Lung (tissue), 12 donors: ENCODE data around the gene LAPTM4A. TPM values are rescaled to one million over a fixed set of nuclear protein-coding genes. Genes with fewer than 3 reads are reported as not detected.

ENCODE experiments used
- ATAC-seq: fragments of 200-7000 bp; cut with Tn5 transposase; one replicate; pipeline ENCODE4 v1.9.1; 2020; ENCODE audit warnings: moderate number of reproducible peaks; ENCODE audit not compliant: insufficient read depth, low FRiP score
- DNase-seq, 3 donors: peaks; one replicate each; pipeline ENCODE4 v3.0.0-alpha.2; 2013 to 2017
- H3K27ac ChIP-seq, 2 donors: one replicate each; pipeline ENCODE4 v1.5.1; 2013; ENCODE audit warnings: mild to moderate bottlenecking in 2 of 2, moderate library complexity in 2 of 2, control low read depth in 1 of 2, inconsistent platforms in 1 of 2, low read depth in 1 of 2, low read length in 1 of 2
- H3K27me3 ChIP-seq, 3 donors: one replicate each; pipeline ENCODE4 v1.5.1; 2013; ENCODE audit warnings: low read length in 2 of 3; ENCODE audit not compliant: control insufficient read depth in 3 of 3, insufficient read depth in 3 of 3
- H3K36me3 ChIP-seq, 4 donors: one replicate each; pipeline ENCODE4 v1.5.1; 2013; ENCODE audit warnings: low read length in 4 of 4, mild to moderate bottlenecking in 1 of 4, moderate library complexity in 1 of 4; ENCODE audit not compliant: control insufficient read depth in 4 of 4, insufficient read depth in 4 of 4
- H3K4me1 ChIP-seq, 5 donors: one replicate each; pipeline ENCODE4 v1.5.1; 2013; ENCODE audit warnings: low read length in 5 of 5, mild to moderate bottlenecking in 2 of 5, moderate library complexity in 1 of 5; ENCODE audit not compliant: control insufficient read depth in 5 of 5, insufficient read depth in 5 of 5
- H3K4me3 ChIP-seq: one replicate; pipeline ENCODE4 v1.5.1; 2013; ENCODE audit warnings: mild to moderate bottlenecking, control low read depth, moderate library complexity
- H3K9ac ChIP-seq, 2 donors: one replicate each; pipeline ENCODE4 v1.5.1; 2013; ENCODE audit warnings: low read length in 2 of 2, control low read depth in 1 of 2; ENCODE audit not compliant: insufficient read depth in 1 of 2
- H3K9me3 ChIP-seq, 4 donors: one replicate each; pipeline ENCODE4 v1.5.1; 2013; ENCODE audit warnings: low read length in 3 of 4, mild to moderate bottlenecking in 1 of 4, moderate library complexity in 1 of 4; ENCODE audit not compliant: control insufficient read depth in 4 of 4, insufficient read depth in 3 of 4
- WGBS, 2 donors: extraction: QIAGEN DNeasy Blood & Tissue Kit; methylation state at CpG; one replicate each; pipeline ENCODE4 v1.1.7; 2013; 5-methylcytosine and 5-hydroxymethylcytosine counted together
- polyA plus RNA-seq, 2 donors: library from polyadenylated mRNA; stranded (reverse); fragments of 200-250 nt; gene quantifications; one replicate each; pipeline ENCODE4 v1.2.1, GENCODE V29; 2013
- total RNA-seq, 2 donors: library from RNA; depleted of rRNA in 1 of 2; stranded (reverse); fragments of >200 nt in 1 of 2; gene quantifications; one replicate each; pipeline ENCODE4 v1.2.1, GENCODE V29; 2014 to 2021
- TF ChIP-seq, protein P1 (sequence below): IDR thresholded peaks from 2 replicates; pipeline ENCODE4 v1.5.1; 2012; ENCODE audit warnings: mild to moderate bottlenecking; ENCODE audit errors: control extremely low read depth, extremely low read depth
- donor health status: control.
- donor health status: control.
- donor health status: Bipolar disorder and iron deficiency.
- donor health status: healthy.
- donor health status: DM: yes; HTN: yes; CAD: no.

The LAPTM4A gene
- total and polyA plus RNA-seq, 4 donors = 155 to 236 (median 204) TPM

DNA sequence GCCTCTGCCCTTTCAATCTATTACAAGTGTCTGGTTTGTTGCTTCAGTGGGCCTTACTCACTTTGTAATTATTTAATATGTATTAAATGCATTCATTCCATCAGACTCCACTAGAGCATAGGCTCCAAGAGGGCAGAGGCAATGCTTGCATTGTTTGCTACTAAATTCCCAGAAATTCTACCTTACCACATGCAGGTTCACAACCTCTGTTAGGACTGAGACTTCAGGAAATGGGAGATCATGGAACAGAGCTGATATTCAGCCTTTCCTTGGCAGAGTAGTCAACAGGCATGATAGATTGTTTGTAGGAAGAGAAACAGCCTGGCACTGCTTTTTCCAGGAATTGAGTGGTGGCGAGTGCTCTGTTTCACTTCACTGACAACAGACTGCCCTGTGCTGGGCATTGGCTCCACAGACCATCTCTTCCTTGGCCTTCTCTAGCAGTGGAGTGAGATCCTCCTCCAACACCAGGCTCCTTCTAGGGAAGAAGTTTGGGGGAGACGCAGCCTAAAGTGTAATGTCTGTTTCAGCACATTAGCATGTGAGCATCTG, 32.8 kb downstream of the LAPTM4A start:
- no peak overlapping the region for H3K4me3 ChIP-seq
- no peak for ATAC-seq
- H3K9ac ChIP-seq = no peak overlapping the region
- no peak overlapping the region for H3K27ac ChIP-seq
- no peak for DNase-seq
- H3K9me3 ChIP-seq = peaks cover 0 to 9% (median 3%) of the 10 kb centered on the region in 4 donors
- H3K4me1 ChIP-seq = no peaks in the 10 kb centered on the region
- WGBS, 2 donors = 91 to 94% methylated on average over 2 of the region's 2 CpGs
- H3K27me3 ChIP-seq = no peaks in the 10 kb centered on the region
- TF ChIP-seq, protein P1, sequence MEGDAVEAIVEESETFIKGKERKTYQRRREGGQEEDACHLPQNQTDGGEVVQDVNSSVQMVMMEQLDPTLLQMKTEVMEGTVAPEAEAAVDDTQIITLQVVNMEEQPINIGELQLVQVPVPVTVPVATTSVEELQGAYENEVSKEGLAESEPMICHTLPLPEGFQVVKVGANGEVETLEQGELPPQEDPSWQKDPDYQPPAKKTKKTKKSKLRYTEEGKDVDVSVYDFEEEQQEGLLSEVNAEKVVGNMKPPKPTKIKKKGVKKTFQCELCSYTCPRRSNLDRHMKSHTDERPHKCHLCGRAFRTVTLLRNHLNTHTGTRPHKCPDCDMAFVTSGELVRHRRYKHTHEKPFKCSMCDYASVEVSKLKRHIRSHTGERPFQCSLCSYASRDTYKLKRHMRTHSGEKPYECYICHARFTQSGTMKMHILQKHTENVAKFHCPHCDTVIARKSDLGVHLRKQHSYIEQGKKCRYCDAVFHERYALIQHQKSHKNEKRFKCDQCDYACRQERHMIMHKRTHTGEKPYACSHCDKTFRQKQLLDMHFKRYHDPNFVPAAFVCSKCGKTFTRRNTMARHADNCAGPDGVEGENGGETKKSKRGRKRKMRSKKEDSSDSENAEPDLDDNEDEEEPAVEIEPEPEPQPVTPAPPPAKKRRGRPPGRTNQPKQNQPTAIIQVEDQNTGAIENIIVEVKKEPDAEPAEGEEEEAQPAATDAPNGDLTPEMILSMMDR = no peak
- H3K36me3 ChIP-seq = no peaks in the 10 kb centered on the region

DNA sequence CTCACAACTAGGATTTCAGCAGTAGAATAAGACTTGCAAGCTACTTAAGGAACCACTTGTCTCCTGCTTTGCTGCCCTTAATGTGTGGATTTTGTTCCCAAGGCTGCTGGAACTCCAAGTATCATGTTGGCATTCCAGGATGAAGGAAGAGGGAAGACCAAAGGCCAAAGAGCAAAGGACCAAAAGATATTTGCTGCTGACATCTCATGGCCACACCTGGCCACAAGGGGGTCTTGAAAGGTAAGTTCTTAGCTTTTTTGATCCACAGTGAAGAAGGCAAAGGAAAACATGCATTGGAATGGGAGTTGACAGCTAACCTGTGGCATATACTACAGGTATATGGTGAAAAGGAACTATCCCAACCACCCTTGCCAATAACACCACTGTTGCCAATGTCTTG, 35.1 kb downstream of the LAPTM4A start:
- no peak overlapping the region for H3K4me3 ChIP-seq
- no peaks in the 10 kb centered on the region for H3K36me3 ChIP-seq
- TF ChIP-seq, protein P1 = no peak
- no peak for DNase-seq
- no peak overlapping the region for H3K9ac ChIP-seq
- ATAC-seq = no peak
- no peak overlapping the region for H3K27ac ChIP-seq
- H3K9me3 ChIP-seq = peaks cover 0 to 6% (median 2%) of the 10 kb centered on the region in 4 donors
- H3K4me1 ChIP-seq = peaks cover 0 to 15% (median 4%) of the 10 kb centered on the region in 5 donors
- H3K27me3 ChIP-seq = peaks cover 0 to 2% (median 0%) of the 10 kb centered on the region in 3 donors

DNA sequence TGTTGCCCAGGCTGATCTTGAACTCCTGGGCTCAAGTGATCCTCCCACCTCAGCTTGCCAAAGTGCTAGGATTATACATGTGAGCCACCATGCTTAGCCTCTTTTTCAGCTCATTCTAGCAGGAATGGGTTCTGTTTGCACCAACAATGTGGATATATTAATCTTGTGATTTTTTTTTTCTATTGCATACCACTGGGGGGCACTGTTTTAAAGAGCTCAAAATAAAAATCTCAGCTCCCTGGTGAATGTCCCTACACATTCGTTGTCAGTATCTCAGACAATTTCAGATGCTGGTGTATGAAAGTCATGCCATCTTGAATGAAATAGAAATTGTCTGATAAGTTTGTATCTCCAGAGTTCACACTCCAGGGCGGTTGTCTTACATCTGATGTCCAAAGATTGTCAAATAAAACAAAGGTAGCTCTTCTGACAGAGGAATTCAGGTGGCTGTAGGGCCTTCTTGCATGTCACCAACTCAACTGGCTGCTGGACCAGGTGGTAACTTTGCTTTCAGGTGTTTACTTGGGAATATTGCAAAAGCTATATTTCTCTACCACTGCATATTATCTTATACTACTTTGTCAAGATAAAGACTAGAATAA, 35.8 kb downstream of the LAPTM4A start:
- 7 to 15% methylated on average over 2 of the region's 2 CpGs for WGBS, 2 donors
- no peak overlapping the region for H3K27ac ChIP-seq
- no peak overlapping the region for H3K4me3 ChIP-seq
- TF ChIP-seq, protein P1 = peak; percentile 42
- no peak overlapping the region for H3K9ac ChIP-seq
- peaks cover 0 to 2% (median 0%) of the 10 kb centered on the region in 3 donors for H3K27me3 ChIP-seq
- peaks cover 0 to 15% (median 4%) of the 10 kb centered on the region in 5 donors for H3K4me1 ChIP-seq
- peak in 2 of 3 donors; percentile 72 to 76 for DNase-seq
- no peaks in the 10 kb centered on the region for H3K36me3 ChIP-seq
- peaks cover 0 to 2% (median 0%) of the 10 kb centered on the region in 4 donors for H3K9me3 ChIP-seq
- peak; percentile 49 for ATAC-seq
